GM18526 (cell line): ENCODE results near the gene DNAJC27.
A peak's percentile ranks its signal among the peaks of the same experiment; 100 is the strongest.

ENCODE experiments used
- POLR2A ChIP-seq: IDR thresholded peaks from 3 replicates; pipeline ENCODE4 v1.6.1; 2011; ENCODE audit not compliant: insufficient read length; ENCODE audit errors: extremely low read depth

The DNAJC27 gene

GRCh38 chr2:24971536-24972314 is at the start of gene DNAJC27:
TSS of gene DNAJC27 (minus strand) at chr2:24971955. CDS start at chr2:24971904, 51 bp downstream.
- peak; percentile 88 for TF ChIP-seq POLR2A

- no peak for TF ChIP-seq POLR2A
Measured at GRCh38 chr2:25018681-25019080, 46.9 kb upstream of the DNAJC27 start.

- no peak for TF ChIP-seq POLR2A
Measured at GRCh38 chr2:25014631-25015030, 42.9 kb upstream of the DNAJC27 start.

GRCh38 chr2:25009954-25010353 is 38.2 kb upstream of the DNAJC27 start:
- TF ChIP-seq POLR2A, result no peak

- no peak for TF ChIP-seq POLR2A
Measured at GRCh38 chr2:25002066-25002465, 30.3 kb upstream of the DNAJC27 start.

- no peak for TF ChIP-seq POLR2A
Measured at GRCh38 chr2:25001325-25001637, 29.5 kb upstream of the DNAJC27 start.

GRCh38 chr2:25000503-25001324 is 29.0 kb upstream of the DNAJC27 start:
- TF ChIP-seq POLR2A, result no peak

- no peak for TF ChIP-seq POLR2A
Measured at GRCh38 chr2:25000036-25000435, 28.3 kb upstream of the DNAJC27 start.

GRCh38 chr2:24994146-24994724 is 22.5 kb upstream of the DNAJC27 start:
- no peak for TF ChIP-seq POLR2A

- TF ChIP-seq POLR2A, result no peak
Measured at GRCh38 chr2:24993406-24994145, 21.8 kb upstream of the DNAJC27 start.

- no peak for TF ChIP-seq POLR2A
Measured at GRCh38 chr2:24986372-24986771, 14.6 kb upstream of the DNAJC27 start.

GRCh38 chr2:24985511-24985910 is 13.8 kb upstream of the DNAJC27 start:
- TF ChIP-seq POLR2A, result no peak

GRCh38 chr2:24984912-24985311 is 13.2 kb upstream of the DNAJC27 start:
- no peak for TF ChIP-seq POLR2A

GRCh38 chr2:24981411-24982136 is 9.8 kb upstream of the DNAJC27 start:
- no peak for TF ChIP-seq POLR2A

- TF ChIP-seq POLR2A, result no peak
Measured at GRCh38 chr2:24978661-24979060, 6.9 kb upstream of the DNAJC27 start.

- TF ChIP-seq POLR2A, result no peak
Measured at GRCh38 chr2:24977631-24978030, 5.9 kb upstream of the DNAJC27 start.
